Spinal cord (tissue), 10 donors: ENCODE data around the gene AUTS2. TPM values are rescaled to one million over a fixed set of nuclear protein-coding genes. Genes with fewer than 3 reads are reported as not detected.

Experiments
- DNase-seq, 6 donors: peaks; one replicate each; pipeline versions ENCODE4 v3.0.0 to v3.0.0-alpha.2; 2013 to 2015; ENCODE audit warnings: low spot score in 6 of 6, low read depth in 4 of 6
- H3K27ac ChIP-seq: one replicate; pipeline ENCODE4 v1.5.1; 2013; ENCODE audit warnings: low read depth, low read length, control low read depth
- H3K27me3 ChIP-seq: one replicate; pipeline ENCODE4 v1.6.1; 2013; ENCODE audit warnings: low read length; ENCODE audit not compliant: control insufficient read depth, insufficient read depth
- H3K36me3 ChIP-seq: one replicate; pipeline ENCODE4 v1.6.1; 2013; ENCODE audit warnings: low read length; ENCODE audit not compliant: control insufficient read depth, insufficient read depth
- H3K4me1 ChIP-seq: one replicate; pipeline ENCODE4 v1.6.1; 2013; ENCODE audit warnings: low read length; ENCODE audit not compliant: control insufficient read depth, insufficient read depth
- H3K4me3 ChIP-seq: one replicate; pipeline ENCODE4 v1.5.1; 2013; ENCODE audit warnings: low read depth, low read length, control low read depth
- H3K9me3 ChIP-seq: one replicate; pipeline ENCODE4 v1.6.1; 2013; ENCODE audit warnings: low read length; ENCODE audit not compliant: control insufficient read depth, insufficient read depth
- WGBS: methylation state at CpG from one replicate; pipeline ENCODE4 v1.1.5; 2013; ENCODE audit warnings: missing lambda C conversion rate; ENCODE audit not compliant: insufficient coverage; 5-methylcytosine and 5-hydroxymethylcytosine counted together
- polyA plus RNA-seq, 2 donors: library from polyadenylated mRNA; unstranded; fragments of 120-200 nt; gene quantifications; one replicate each; pipeline ENCODE4 v1.2.1, GENCODE V29; 2013; ENCODE audit not compliant: insufficient read length in 2 of 2
- total RNA-seq, 2 donors: library from RNA; depleted of rRNA in 1 of 2; stranded (reverse); fragments of 120-200 nt in 1 of 2; fragments of >200 nt in 1 of 2; gene quantifications; one replicate each; pipeline versions ENCODE4 v1.2.3 to v1.2.4, GENCODE V29; 2013 to 2014
- donor health status: healthy.

AUTS2 gene
- total and polyA plus RNA-seq, 4 donors: 56.2 to 214 (median 135) TPM

DNA sequence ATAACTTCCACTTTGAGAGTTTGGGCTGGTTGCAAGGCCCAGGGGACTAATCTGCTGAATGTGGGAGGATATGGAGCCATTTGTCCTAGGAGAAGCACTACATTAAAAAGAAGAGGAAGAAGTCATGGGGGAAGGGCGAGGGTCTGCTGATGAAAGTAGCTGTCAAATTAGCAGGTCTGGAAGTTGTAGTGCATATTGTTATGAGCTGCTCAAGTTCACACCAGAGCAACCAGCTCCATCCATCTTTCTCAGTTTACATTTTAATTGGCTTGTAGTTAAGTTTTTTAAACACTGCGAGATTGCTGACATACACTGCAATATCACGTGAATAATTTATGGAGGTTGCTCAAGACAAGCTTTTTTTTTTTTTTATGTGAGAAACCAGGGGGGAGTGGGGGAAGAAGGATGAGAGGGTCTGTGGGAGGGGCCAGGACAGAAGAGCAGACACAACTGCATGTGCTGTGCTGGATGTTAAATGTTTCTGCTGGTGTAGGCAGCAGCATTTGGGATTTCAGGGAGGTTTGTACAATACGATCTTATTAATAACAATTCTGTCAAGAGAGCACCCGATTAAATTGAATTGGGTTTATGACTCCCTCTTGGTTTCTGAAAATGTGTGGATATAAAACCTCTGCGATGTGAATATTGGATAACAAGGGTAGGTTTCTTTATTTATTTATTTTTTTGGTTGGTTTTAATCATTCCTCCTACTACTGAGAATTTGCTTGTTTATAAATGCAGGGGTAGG is 774.7 kb downstream of the AUTS2 start:
- Histone ChIP-seq H3K4me1 (no peaks in the 10 kb centered on the region), H3K27ac (no peak overlapping the region), H3K27me3 (no peaks in the 10 kb centered on the region), H3K36me3 (no peaks in the 10 kb centered on the region), H3K4me3 (no peak overlapping the region), H3K9me3 (no peaks in the 10 kb centered on the region)
- DNase-seq: peak in 2 of 6 donors; percentile 47 to 84
- WGBS: 37% methylated on average over 2 of the region's 6 CpGs

DNA sequence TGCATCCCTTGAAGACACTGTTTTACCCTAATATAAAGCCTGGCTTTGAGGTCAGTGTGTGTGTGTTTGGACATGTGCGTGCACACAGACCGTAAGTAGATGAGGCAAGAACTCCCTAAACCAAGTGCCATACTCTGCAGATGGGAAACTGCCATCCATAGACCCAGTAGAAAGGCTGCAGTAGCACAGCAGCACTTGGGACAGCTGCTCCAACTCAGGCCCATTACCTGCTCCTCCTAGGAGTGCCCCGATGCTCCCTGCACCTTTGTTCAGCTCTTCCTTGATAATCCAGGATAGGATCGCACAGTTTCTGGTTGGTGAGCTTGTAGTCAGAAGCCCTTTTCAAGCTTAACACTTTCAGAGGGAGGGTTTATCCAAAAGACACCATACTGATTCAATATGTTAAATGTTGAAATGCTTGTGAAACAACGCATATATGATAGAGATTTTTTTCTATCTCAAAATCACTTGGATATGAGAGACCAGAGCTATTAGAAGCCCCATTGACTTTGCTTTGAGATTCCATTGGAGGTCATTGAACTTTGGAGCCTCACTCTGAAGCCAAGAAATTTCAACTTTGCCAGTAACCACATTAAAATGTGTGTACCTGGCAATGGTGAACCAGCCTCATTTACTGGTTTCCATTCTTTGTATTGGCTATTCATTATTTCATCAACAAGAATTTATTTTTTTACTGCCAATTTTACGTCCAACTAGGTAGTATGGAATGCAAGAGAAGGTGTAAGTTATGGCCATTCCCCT is 776.7 kb downstream of the AUTS2 start:
- DNase-seq: no peak
- Histone ChIP-seq H3K36me3 (no peaks in the 10 kb centered on the region), H3K4me3 (no peak overlapping the region), H3K4me1 (no peaks in the 10 kb centered on the region), H3K27me3 (no peaks in the 10 kb centered on the region), H3K9me3 (no peaks in the 10 kb centered on the region), H3K27ac (no peak overlapping the region)
- 100% methylated on average over 2 of the region's 6 CpGs for WGBS

GRCh38 chr7:70376561-70377031 is 778.3 kb downstream of the AUTS2 start:
- Histone ChIP-seq H3K4me3 (no peak overlapping the region), H3K27ac (no peak overlapping the region), H3K27me3 (no peaks in the 10 kb centered on the region), H3K9me3 (no peaks in the 10 kb centered on the region), H3K36me3 (no peaks in the 10 kb centered on the region), H3K4me1 (no peaks in the 10 kb centered on the region)
- WGBS: 63% methylated on average over 1 of the region's 4 CpGs
- DNase-seq: no peak

- Histone ChIP-seq H3K27me3 (no peaks in the 10 kb centered on the region), H3K9me3 (no peaks in the 10 kb centered on the region), H3K4me1 (no peaks in the 10 kb centered on the region), H3K27ac (no peak overlapping the region), H3K36me3 (no peaks in the 10 kb centered on the region), H3K4me3 (no peak overlapping the region)
- no peak for DNase-seq
- 100% methylated on average over 3 of the region's 7 CpGs for WGBS
Observed at GRCh38 chr7:70377957-70378356, 779.7 kb downstream of the AUTS2 start.

- H3K27ac ChIP-seq: no peak overlapping the region
- H3K4me1 ChIP-seq: peaks cover 5% of the 10 kb centered on the region
- WGBS: 95% methylated on average over 4 of the region's 9 CpGs
- H3K36me3 ChIP-seq: no peaks in the 10 kb centered on the region
- DNase-seq: no peak
- no peaks in the 10 kb centered on the region for H3K27me3 ChIP-seq
- no peak overlapping the region for H3K4me3 ChIP-seq
- no peaks in the 10 kb centered on the region for H3K9me3 ChIP-seq
Observed at GRCh38 chr7:70379210-70379609, 780.9 kb downstream of the AUTS2 start.

GRCh38 chr7:70380421-70381015 is 782.2 kb downstream of the AUTS2 start:
- Histone ChIP-seq H3K4me1 (peaks cover 8% of the 10 kb centered on the region), H3K27me3 (no peaks in the 10 kb centered on the region), H3K36me3 (no peaks in the 10 kb centered on the region), H3K4me3 (no peak overlapping the region), H3K9me3 (no peaks in the 10 kb centered on the region), H3K27ac (no peak overlapping the region)
- WGBS: 89% methylated on average over 6 of the region's 9 CpGs
- DNase-seq: no peak

DNA sequence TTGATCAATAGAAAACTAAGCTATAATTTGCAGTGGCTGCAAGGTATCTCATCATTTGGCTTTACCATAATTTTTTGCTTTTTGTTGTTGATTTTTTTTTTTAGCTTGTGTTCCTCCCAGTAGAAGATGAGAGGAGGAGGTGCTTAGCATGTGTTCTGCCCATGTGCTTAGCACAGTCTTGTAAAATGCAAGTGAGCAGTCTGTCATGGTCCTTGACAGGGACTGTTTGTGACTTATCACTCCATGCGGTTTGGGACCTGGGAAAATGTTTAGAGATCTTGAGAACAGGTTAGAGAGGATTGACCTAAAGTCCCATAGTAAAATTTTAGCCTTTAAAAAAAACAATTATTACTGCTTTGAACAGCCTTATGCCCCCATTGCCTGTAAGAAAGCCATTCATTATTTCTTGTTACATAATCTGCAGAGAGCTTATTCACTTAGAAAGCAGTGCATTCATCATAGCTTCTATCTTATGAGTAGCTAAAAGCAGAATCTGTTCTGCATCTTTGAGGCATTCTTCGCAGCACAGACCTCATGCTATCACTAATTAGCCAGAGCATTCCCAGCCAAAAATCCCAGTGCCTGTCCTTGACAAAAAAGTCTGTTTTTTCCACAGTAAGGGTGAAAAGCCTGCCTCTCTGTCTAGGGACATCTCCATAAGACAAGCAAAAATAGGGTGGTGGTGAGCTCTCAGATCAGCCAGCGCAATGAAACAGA is 784.9 kb downstream of the AUTS2 start:
- 63% methylated on average over 2 of the region's 3 CpGs for WGBS
- peak in 1 of 6 donors; percentile 91 for DNase-seq
- no peaks in the 10 kb centered on the region for H3K27me3 ChIP-seq

DNA sequence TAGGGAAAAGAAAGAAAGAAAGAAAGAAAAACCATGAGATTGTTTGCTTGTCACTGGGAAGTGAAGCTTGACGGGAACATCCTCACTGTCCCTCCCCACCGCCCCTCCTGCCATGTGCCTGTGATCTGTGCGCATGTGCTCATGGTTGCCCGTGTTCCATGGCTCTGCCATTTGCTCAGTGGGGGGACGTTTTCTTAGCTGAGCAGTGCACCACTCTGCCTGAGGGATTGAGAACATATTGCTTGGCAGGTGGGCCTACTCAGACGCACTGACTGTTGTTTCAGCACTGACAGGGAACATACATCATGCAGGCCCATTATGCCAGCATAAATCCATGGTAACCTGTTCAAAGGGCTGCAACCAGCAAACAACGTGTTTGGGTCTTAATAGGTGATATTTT is 785.7 kb downstream of the AUTS2 start:
- Histone ChIP-seq H3K27ac (no peak overlapping the region), H3K4me1 (peaks cover 8% of the 10 kb centered on the region), H3K36me3 (no peaks in the 10 kb centered on the region), H3K27me3 (no peaks in the 10 kb centered on the region), H3K4me3 (no peak overlapping the region), H3K9me3 (no peaks in the 10 kb centered on the region)
- WGBS: 41% methylated on average over 5 of the region's 7 CpGs
- peak in 2 of 6 donors; percentile 84 to 97 for DNase-seq

More for the DNA sequence above, 784.9 kb downstream of the AUTS2 start:
- Histone ChIP-seq H3K9me3 (no peaks in the 10 kb centered on the region), H3K4me1 (peaks cover 8% of the 10 kb centered on the region), H3K36me3 (no peaks in the 10 kb centered on the region), H3K4me3 (no peak overlapping the region), H3K27ac (no peak overlapping the region)

DNA sequence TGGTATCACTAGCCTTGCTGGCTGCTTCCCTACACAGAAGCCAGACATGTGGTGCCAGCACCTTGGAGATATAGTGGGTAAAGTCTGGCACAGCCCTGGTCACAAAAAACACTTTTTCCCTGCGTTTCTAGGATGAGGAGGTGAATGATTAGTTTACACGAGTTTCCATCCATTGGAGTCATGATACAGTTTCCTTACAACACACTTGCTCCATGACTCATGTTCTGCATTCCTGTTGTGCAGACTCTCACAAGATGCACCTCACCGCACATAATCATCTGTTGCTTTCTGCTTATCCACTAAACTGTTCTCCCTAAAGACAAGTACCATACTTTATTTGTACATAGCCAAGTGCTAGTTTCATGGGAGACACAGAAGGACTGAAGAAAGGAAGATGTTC is 786.6 kb downstream of the AUTS2 start:
- Histone ChIP-seq H3K27me3 (no peaks in the 10 kb centered on the region), H3K4me1 (peaks cover 8% of the 10 kb centered on the region), H3K27ac (no peak overlapping the region), H3K36me3 (no peaks in the 10 kb centered on the region), H3K9me3 (no peaks in the 10 kb centered on the region), H3K4me3 (no peak overlapping the region)
- no peak for DNase-seq
- no CpG with 5 or more reads among the region's 3 CpGs for WGBS
